Type B pancreatic cell (in vitro differentiated cells): ENCODE measurements around the gene ADAMTSL3. TPM values are rescaled to one million over a fixed set of nuclear protein-coding genes. Genes with fewer than 3 reads are reported as not detected.

Experiments
- DNase-seq: peaks from one replicate; pipeline ENCODE4 v3.0.0; 2021; ENCODE audit warnings: mixed read lengths; ENCODE audit not compliant: unreplicated experiment; ENCODE audit errors: extremely low spot score
- H3K27ac Mint-ChIP-seq: 2 replicates; pipeline ENCODE4 v1.8.0; 2021; ENCODE audit warnings: mild to moderate bottlenecking, mixed read lengths
- H3K27me3 Mint-ChIP-seq: 2 replicates; pipeline ENCODE4 v1.8.0; 2021; ENCODE audit warnings: mixed read lengths
- H3K36me3 Mint-ChIP-seq: 2 replicates; pipeline ENCODE4 v1.8.0; 2021; ENCODE audit warnings: mixed read lengths
- H3K4me1 Mint-ChIP-seq: one replicate; pipeline ENCODE4 v1.8.0; 2021; ENCODE audit warnings: mixed read lengths; ENCODE audit not compliant: unreplicated experiment
- H3K4me3 Mint-ChIP-seq: 2 replicates; pipeline ENCODE4 v1.8.0; 2021; ENCODE audit warnings: mild to moderate bottlenecking, mixed read lengths
- H3K9me3 Mint-ChIP-seq: 2 replicates; pipeline ENCODE4 v1.8.0; 2021; ENCODE audit warnings: mixed read lengths
- CTCF ChIP-seq: fragments of 200-600 bp; sonication (generic); conservative IDR thresholded peaks from 2 replicates; pipeline ENCODE4 v1.5.0; 2021; ENCODE audit warnings: antibody characterized with exemption, mild to moderate bottlenecking
- total RNA-seq: library from RNA; stranded (reverse); gene quantifications from 2 replicates; pipeline ENCODE4 v1.2.1, GENCODE V29; 2021; ENCODE audit warnings: low replicate concordance

The ADAMTSL3 gene
- total RNA-seq, 1 donor from 2014 or later, result 1.9 TPM

GRCh38 chr15:83657549-83657948 lies 3.6 kb downstream of the ADAMTSL3 start:
- Mint-ChIP-seq H3K27ac (no peak overlapping the region), H3K4me1 (no peaks in the 10 kb centered on the region), H3K4me3 (no peak overlapping the region), H3K36me3 (no peaks in the 10 kb centered on the region), H3K27me3 (peaks cover 69% of the 10 kb centered on the region), H3K9me3 (no peaks in the 10 kb centered on the region)
- no peak for DNase-seq
- peak; percentile 54 for TF ChIP-seq CTCF

DNA sequence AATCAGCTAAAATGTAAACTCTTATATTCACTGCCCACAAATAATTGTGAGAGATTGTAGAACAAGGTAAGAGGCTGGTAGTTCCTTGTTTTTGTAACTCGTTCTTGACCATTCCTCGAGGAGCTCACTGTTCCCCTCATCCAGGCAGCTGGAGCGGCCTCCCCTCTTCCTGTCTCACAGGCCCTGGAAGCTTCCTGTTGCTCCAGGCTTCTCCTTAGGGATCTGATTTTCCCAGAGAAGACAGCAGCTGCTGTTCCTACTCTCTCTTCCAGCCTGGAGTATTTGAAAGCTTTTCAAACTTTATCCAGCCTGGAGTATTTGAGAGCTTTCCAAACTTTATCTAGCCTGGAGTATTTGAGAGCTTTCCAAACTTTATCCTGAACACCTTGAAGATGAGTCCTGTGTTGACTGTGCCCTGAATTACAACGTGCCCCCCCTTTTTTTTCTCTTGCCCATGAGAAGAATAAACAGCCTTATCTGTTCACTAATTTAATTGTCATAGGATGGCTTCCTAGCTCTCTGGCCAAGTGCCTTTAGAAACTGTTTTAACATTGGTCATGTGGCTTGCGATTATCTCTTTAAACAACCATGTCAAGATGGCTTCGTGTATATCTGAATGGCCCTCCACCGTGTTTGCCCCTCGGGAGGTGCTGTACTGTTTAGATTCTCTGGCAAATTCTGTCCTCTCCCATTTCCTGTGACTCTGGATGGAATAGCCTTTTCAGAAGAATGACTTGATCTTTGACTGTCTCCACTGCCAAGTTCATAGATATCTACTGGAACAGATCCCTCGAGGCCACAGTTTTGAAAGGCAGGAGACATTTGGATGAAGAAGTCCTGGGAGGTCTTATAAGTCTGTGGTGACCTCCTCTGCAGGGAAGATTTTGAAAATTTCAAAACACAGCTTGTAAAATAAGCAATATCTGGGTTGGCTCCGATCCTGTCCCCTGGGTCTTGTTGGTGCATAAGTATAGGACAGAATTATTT lies 4.8 kb downstream of the ADAMTSL3 start:
- no peak overlapping the region for H3K4me3 Mint-ChIP-seq
- no peaks in the 10 kb centered on the region for H3K36me3 Mint-ChIP-seq
- H3K27me3 Mint-ChIP-seq, result peaks cover 69% of the 10 kb centered on the region
- DNase-seq, result no peak
- TF ChIP-seq CTCF, result no peak
- no peaks in the 10 kb centered on the region for H3K4me1 Mint-ChIP-seq
- no peaks in the 10 kb centered on the region for H3K9me3 Mint-ChIP-seq
- no peak overlapping the region for H3K27ac Mint-ChIP-seq

DNA sequence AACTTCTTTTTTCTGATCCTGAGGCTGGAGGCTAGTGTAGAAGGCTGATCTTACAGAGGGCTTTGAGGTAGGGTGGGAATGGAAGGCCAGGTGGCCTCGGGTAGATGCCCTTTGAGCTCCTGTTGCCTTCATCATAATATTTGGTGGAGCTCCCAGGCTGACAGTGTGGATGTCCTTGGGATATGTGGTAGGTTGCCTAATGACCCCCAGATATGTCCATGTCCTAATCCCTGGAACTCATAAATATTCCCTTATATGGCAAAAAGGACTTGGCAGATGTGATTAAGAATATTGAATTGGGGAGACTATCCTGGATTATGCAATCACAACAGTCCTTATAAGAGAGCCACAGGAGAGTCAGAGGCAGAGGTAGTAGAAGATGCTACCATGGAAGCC lies 5.5 kb downstream of the ADAMTSL3 start:
- H3K27me3 Mint-ChIP-seq, result peaks cover 72% of the 10 kb centered on the region
- H3K9me3 Mint-ChIP-seq, result no peaks in the 10 kb centered on the region
- H3K4me3 Mint-ChIP-seq, result no peak overlapping the region

DNA sequence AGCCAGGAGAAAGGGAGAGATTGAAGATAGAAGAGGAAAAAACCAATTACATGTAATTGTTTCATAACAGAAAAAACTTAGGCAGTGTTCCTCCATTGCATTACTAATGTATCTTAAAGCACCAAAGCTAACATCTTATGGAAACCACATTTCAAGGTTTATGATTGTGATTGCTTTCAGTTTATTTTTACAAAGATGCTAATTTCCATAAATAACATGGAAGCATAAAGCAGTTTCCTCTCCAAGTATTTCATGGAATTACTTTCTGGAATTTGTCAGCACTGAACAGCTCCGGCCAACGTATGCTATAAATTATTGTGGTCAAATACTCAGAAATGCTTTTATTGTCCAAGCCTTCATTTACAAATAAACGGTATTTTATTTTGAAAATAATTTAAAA lies 11.6 kb downstream of the ADAMTSL3 start:
- H3K4me3 Mint-ChIP-seq, result no peak overlapping the region
- H3K4me1 Mint-ChIP-seq, result no peaks in the 10 kb centered on the region
- DNase-seq, result no peak
- no peaks in the 10 kb centered on the region for H3K36me3 Mint-ChIP-seq
- no peak for TF ChIP-seq CTCF
- no peak overlapping the region for H3K27ac Mint-ChIP-seq
- no peaks in the 10 kb centered on the region for H3K9me3 Mint-ChIP-seq
- H3K27me3 Mint-ChIP-seq, result peaks cover 24% of the 10 kb centered on the region

More for the DNA sequence above, 5.5 kb downstream of the ADAMTSL3 start:
- Mint-ChIP-seq H3K27ac (no peak overlapping the region), H3K4me1 (no peaks in the 10 kb centered on the region), H3K36me3 (no peaks in the 10 kb centered on the region)
- DNase-seq, result no peak
- TF ChIP-seq CTCF, result no peak

GRCh38 chr15:83670672-83671229 lies 16.8 kb downstream of the ADAMTSL3 start:
- Mint-ChIP-seq H3K27me3 (no peaks in the 10 kb centered on the region), H3K9me3 (no peaks in the 10 kb centered on the region), H3K4me1 (no peaks in the 10 kb centered on the region), H3K4me3 (no peak overlapping the region), H3K36me3 (no peaks in the 10 kb centered on the region), H3K27ac (no peak overlapping the region)
- no peak for TF ChIP-seq CTCF
- no peak for DNase-seq
